Adrenal gland (tissue), 5 donors: ENCODE measurements around the gene SORCS3.

Source experiments
- CTCF ChIP-seq, 6 experiments: fragments of 450-650 bp in 4 of 6; fragments of 200-600 bp in 2 of 6; sonication (generic) in 1 of 6; IDR thresholded peaks; 1 replicate in 5 of 6; 2 replicates in 1 of 6; pipeline versions ENCODE4 v1.5.1 to v1.8.0; 2016 to 2021; ENCODE audit warnings: antibody characterized with exemption in 6 of 6, mild to moderate bottlenecking in 2 of 6, moderate library complexity in 1 of 6
- POLR2A ChIP-seq, 2 donors: fragments of 450-650 bp; IDR thresholded peaks; one replicate each; pipeline ENCODE4 v1.6.1; 2017; ENCODE audit warnings: antibody characterized with exemption in 2 of 2, mild to moderate bottlenecking in 2 of 2, moderate library complexity in 1 of 2
- donor health status: DM: no; HTN: no; CAD: no.

- TF ChIP-seq POLR2A (IDR thresholded peaks at IDR 0.05) (no peak), CTCF (IDR thresholded peaks at IDR 0.05) (no peak)
These were observed 1.0 kb downstream of the SORCS3 start for GRCh38 chr10:104641937-104642657.
